HEK293 (cell line): Measurements from ENCODE around the gene HP1BP3.

Source experiments
- CTCF ChIA-PET: fragments of 350-600 bp; formaldehyde crosslinking; extraction: SDS; loops from one replicate; lab custom pipeline; 2021; ENCODE audit warnings: antibody characterized with exemption; lab: Yijun Ruan, JAX
- POLR2A ChIA-PET: fragments of 300-600 bp; formaldehyde crosslinking; extraction: SDS; loops from one replicate; lab custom pipeline; 2020; ENCODE audit warnings: antibody characterized with exemption, inconsistent platforms; lab: Yijun Ruan, JAX
- H3K27ac ChIP-seq: fragments of 200-500 bp; sonication (Bioruptor generic); 2 replicates; pipeline ENCODE4 v1.5.1; 2014; ENCODE audit warnings: low read depth, low read length, control low read depth, inconsistent platforms; ENCODE audit errors: extremely low read depth
- H3K36me3 ChIP-seq, 2 experiments: fragments of 200-500 bp in 1 of 2; sonication (Bioruptor generic) in 1 of 2; 1 replicate in 1 of 2; 2 replicates in 1 of 2; pipeline ENCODE4 v1.5.1; 2014 to 2017; ENCODE audit warnings: inconsistent platforms in 2 of 2, low read length in 2 of 2; ENCODE audit not compliant: control insufficient read depth in 2 of 2, insufficient read depth in 1 of 2
- H3K4me1 ChIP-seq: fragments of 200-500 bp; sonication (Bioruptor generic); 2 replicates; pipeline ENCODE4 v1.5.1; 2014; ENCODE audit warnings: mild to moderate bottlenecking, low read length, inconsistent platforms; ENCODE audit not compliant: control insufficient read depth, insufficient read depth
- H3K4me3 ChIP-seq: 2 replicates; pipeline ENCODE4 v1.5.1; 2011; ENCODE audit warnings: low read depth, mild to moderate bottlenecking, control low read depth, low read length, moderate library complexity
- H3K9me3 ChIP-seq: fragments of 200-500 bp; sonication (Bioruptor generic); 2 replicates; pipeline ENCODE4 v1.5.1; 2014; ENCODE audit warnings: low read depth, low read length, inconsistent platforms; ENCODE audit not compliant: control insufficient read depth, insufficient read depth
- EGR2 ChIP-seq: fragments of 450-650 bp; formaldehyde crosslinking; IDR thresholded peaks from 2 replicates; pipeline ENCODE4 v1.5.1; 2016; ENCODE audit warnings: low read depth, missing biosample characterization, missing genetic modification characterization
- KLF1 ChIP-seq: fragments of 450-650 bp; formaldehyde crosslinking; IDR thresholded peaks from 2 replicates; pipeline ENCODE4 v1.5.1; 2016; ENCODE audit warnings: missing biosample characterization, missing genetic modification characterization
- PRDM2 ChIP-seq: fragments of 450-650 bp; formaldehyde crosslinking; IDR thresholded peaks from 2 replicates; pipeline ENCODE4 v1.5.1; 2016; ENCODE audit warnings: missing biosample characterization, missing genetic modification characterization, borderline replicate concordance
- REST ChIP-seq: fragments of 450-650 bp; formaldehyde crosslinking; IDR thresholded peaks from 2 replicates; pipeline ENCODE4 v1.5.1; 2016; ENCODE audit warnings: missing biosample characterization, missing genetic modification characterization
- ZNF16 ChIP-seq: fragments of 450-650 bp; formaldehyde crosslinking; IDR thresholded peaks from 2 replicates; pipeline ENCODE4 v1.5.1; 2016; ENCODE audit warnings: low read depth, missing biosample characterization, missing genetic modification characterization
- ZNF214 ChIP-seq: fragments of 450-650 bp; formaldehyde crosslinking; IDR thresholded peaks from 2 replicates; pipeline ENCODE4 v1.5.1; 2017; ENCODE audit warnings: missing biosample characterization, mild to moderate bottlenecking, missing genetic modification characterization, borderline replicate concordance
- ZNF449 ChIP-seq: fragments of 450-650 bp; formaldehyde crosslinking; IDR thresholded peaks from 2 replicates; pipeline ENCODE4 v1.5.1; 2017; ENCODE audit warnings: missing biosample characterization, mild to moderate bottlenecking, missing genetic modification characterization, moderate library complexity
- ZNF529 ChIP-seq: fragments of 450-650 bp; formaldehyde crosslinking; IDR thresholded peaks from 2 replicates; pipeline ENCODE4 v1.5.1; 2017; ENCODE audit warnings: missing genetic modification characterization, missing biosample characterization; ENCODE audit not compliant: insufficient replicate concordance
- ZNF623 ChIP-seq: fragments of 450-650 bp; formaldehyde crosslinking; IDR thresholded peaks from 2 replicates; pipeline ENCODE4 v1.5.1; 2016; ENCODE audit warnings: missing biosample characterization, missing genetic modification characterization
- ZNF639 ChIP-seq: fragments of 450-650 bp; formaldehyde crosslinking; IDR thresholded peaks from 2 replicates; pipeline ENCODE4 v1.5.1; 2016; ENCODE audit warnings: missing biosample characterization, missing genetic modification characterization
- ZNF677 ChIP-seq: fragments of 450-650 bp; IDR thresholded peaks from 2 replicates; pipeline ENCODE4 v1.5.0; 2018; ENCODE audit warnings: missing biosample characterization, mild to moderate bottlenecking, missing genetic modification characterization, moderate library complexity
- ZNF701 ChIP-seq: fragments of 450-650 bp; formaldehyde crosslinking; IDR thresholded peaks from 2 replicates; pipeline ENCODE4 v1.5.1; 2016; ENCODE audit warnings: missing biosample characterization, missing genetic modification characterization
- ZNF747 ChIP-seq: fragments of 450-650 bp; formaldehyde crosslinking; IDR thresholded peaks from 2 replicates; pipeline ENCODE4 v1.5.1; 2016; ENCODE audit warnings: missing biosample characterization, missing genetic modification characterization

The HP1BP3 gene

GRCh38 chr1:20819818-20820217, 32.7 kb upstream of the HP1BP3 start (continued):
- TF ChIP-seq ZNF639 (tag by site-specific recombination) (no peak), KLF1 (tag by site-specific recombination) (no peak), ZNF747 (tag by site-specific recombination) (no peak), ZNF449 (tag by site-specific recombination) (no peak), ZNF16 (no peak), ZNF701 (tag by site-specific recombination) (no peak), ZNF529 (tag by site-specific recombination) (no peak), PRDM2 (no peak), EGR2 (tag by site-specific recombination) (no peak), ZNF214 (tag by site-specific recombination) (no peak), ZNF677 (tag by site-specific recombination) (no peak)
- TF ChIP-seq, all 188 proteins: peak for 0

GRCh38 chr1:20814534-20814871, 27.4 kb upstream of the HP1BP3 start:
- CTCF ChIA-PET = no interaction called here
- Histone ChIP-seq H3K4me3 (no peak overlapping the region), H3K9me3 (no peaks in the 10 kb centered on the region), H3K36me3 (peaks cover 16 to 62% of the 10 kb centered on the region in 2 experiments), H3K4me1 (no peaks in the 10 kb centered on the region), H3K27ac (no peak overlapping the region)
- TF ChIP-seq REST (tag by site-specific recombination) (no peak), ZNF639 (tag by site-specific recombination) (no peak), ZNF623 (no peak)
- POLR2A ChIA-PET = interaction anchor here (0.6 kb wide), 1 partner anchor 28 kb away, joined by 3 read pairs; no protein-coding TSS in a partner anchor
